HEK293T (cell line): ENCODE measurements around the gene TECR.

Experiments
- ARNT ChIP-seq: fragments of 450-650 bp; IDR thresholded peaks from 2 replicates; pipeline ENCODE4 v1.6.1; 2017; ENCODE audit warnings: mild to moderate bottlenecking
- BHLHE40 ChIP-seq: fragments of 450-650 bp; IDR thresholded peaks from 2 replicates; pipeline ENCODE4 v1.6.1; 2016; ENCODE audit warnings: mild to moderate bottlenecking, moderate library complexity, borderline replicate concordance
- ELF4 ChIP-seq: fragments of 450-650 bp; IDR thresholded peaks from 2 replicates; pipeline ENCODE4 v1.6.1; 2017; ENCODE audit warnings: antibody characterized with exemption
- FOXA1 ChIP-seq: fragments of 450-650 bp; IDR thresholded peaks from 2 replicates; pipeline ENCODE4 v1.6.1; 2016; ENCODE audit warnings: mild to moderate bottlenecking
- FOXK2 ChIP-seq: fragments of 450-650 bp; IDR thresholded peaks from 2 replicates; pipeline ENCODE4 v1.6.1; 2016; ENCODE audit warnings: mild to moderate bottlenecking
- FOXM1 ChIP-seq: fragments of 450-650 bp; IDR thresholded peaks from 2 replicates; pipeline ENCODE4 v1.6.1; 2017; ENCODE audit warnings: mild to moderate bottlenecking, borderline replicate concordance
- HDGF ChIP-seq: fragments of 450-650 bp; IDR thresholded peaks from 2 replicates; pipeline ENCODE4 v1.6.1; 2017; ENCODE audit warnings: antibody characterized with exemption, borderline replicate concordance
- NFRKB ChIP-seq: fragments of 450-650 bp; IDR thresholded peaks from 2 replicates; pipeline ENCODE4 v1.6.1; 2016; ENCODE audit warnings: mild to moderate bottlenecking, moderate library complexity
- SP1 ChIP-seq: fragments of 450-650 bp; IDR thresholded peaks from 2 replicates; pipeline ENCODE4 v1.6.1; 2017
- SUZ12 ChIP-seq: fragments of 450-650 bp; IDR thresholded peaks from 2 replicates; pipeline ENCODE4 v1.6.1; 2016; ENCODE audit warnings: mild to moderate bottlenecking
- TARDBP ChIP-seq: fragments of 450-650 bp; IDR thresholded peaks from 2 replicates; pipeline ENCODE4 v1.6.1; 2016
- ZNF384 ChIP-seq: fragments of 450-650 bp; IDR thresholded peaks from 2 replicates; pipeline ENCODE4 v1.6.1; 2016

DNA sequence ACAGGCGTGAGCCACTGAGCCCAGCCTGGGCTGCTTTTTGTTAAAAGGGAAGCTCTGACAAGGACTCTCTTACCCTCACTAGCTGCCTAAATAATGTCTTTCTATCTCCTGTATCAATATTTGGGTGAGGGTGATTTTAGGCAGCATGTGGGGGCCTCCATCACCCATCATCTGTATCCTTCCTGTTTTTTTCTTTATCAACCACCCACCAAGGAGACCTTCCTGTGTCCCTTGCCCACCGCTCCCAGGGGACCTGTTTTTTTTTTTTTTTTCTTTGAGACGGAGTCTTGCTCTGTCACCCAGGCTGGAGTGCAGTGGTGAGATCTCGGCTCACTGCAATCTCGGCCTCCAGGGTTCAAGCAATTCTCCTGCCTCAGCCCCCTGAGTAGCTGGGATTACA lies 47.9 kb downstream of the TECR start:
- TF ChIP-seq BHLHE40 (no peak), ARNT (no peak), FOXM1 (no peak), SUZ12 (no peak), HDGF (no peak), FOXK2 (no peak), FOXA1 (no peak), ZNF384 (no peak), NFRKB (no peak), TARDBP (no peak), SP1 (no peak), ELF4 (no peak)
